HEK293 (cell line): ENCODE measurements around the gene NLK.

Experiments
- CTCF ChIA-PET: fragments of 350-600 bp; formaldehyde crosslinking; extraction: SDS; loops from one replicate; lab custom pipeline; 2021; ENCODE audit warnings: antibody characterized with exemption; lab: Yijun Ruan, JAX
- POLR2A ChIA-PET: fragments of 300-600 bp; formaldehyde crosslinking; extraction: SDS; loops from one replicate; lab custom pipeline; 2020; ENCODE audit warnings: antibody characterized with exemption, inconsistent platforms; lab: Yijun Ruan, JAX
- H3K27ac ChIP-seq: fragments of 200-500 bp; sonication (Bioruptor generic); 2 replicates; pipeline ENCODE4 v1.5.1; 2014; ENCODE audit warnings: low read depth, low read length, control low read depth, inconsistent platforms; ENCODE audit errors: extremely low read depth
- H3K36me3 ChIP-seq, 2 experiments: fragments of 200-500 bp in 1 of 2; sonication (Bioruptor generic) in 1 of 2; 1 replicate in 1 of 2; 2 replicates in 1 of 2; pipeline ENCODE4 v1.5.1; 2014 to 2017; ENCODE audit warnings: inconsistent platforms in 2 of 2, low read length in 2 of 2; ENCODE audit not compliant: control insufficient read depth in 2 of 2, insufficient read depth in 1 of 2
- H3K4me1 ChIP-seq: fragments of 200-500 bp; sonication (Bioruptor generic); 2 replicates; pipeline ENCODE4 v1.5.1; 2014; ENCODE audit warnings: mild to moderate bottlenecking, low read length, inconsistent platforms; ENCODE audit not compliant: control insufficient read depth, insufficient read depth
- H3K4me3 ChIP-seq: 2 replicates; pipeline ENCODE4 v1.5.1; 2011; ENCODE audit warnings: low read depth, mild to moderate bottlenecking, control low read depth, low read length, moderate library complexity
- H3K9me3 ChIP-seq: fragments of 200-500 bp; sonication (Bioruptor generic); 2 replicates; pipeline ENCODE4 v1.5.1; 2014; ENCODE audit warnings: low read depth, low read length, inconsistent platforms; ENCODE audit not compliant: control insufficient read depth, insufficient read depth
- FEZF1 ChIP-seq: fragments of 450-650 bp; formaldehyde crosslinking; IDR thresholded peaks from 2 replicates; pipeline ENCODE4 v1.5.1; 2016; ENCODE audit warnings: missing biosample characterization, missing genetic modification characterization
- RBAK ChIP-seq: fragments of 450-650 bp; formaldehyde crosslinking; IDR thresholded peaks from 2 replicates; pipeline ENCODE4 v1.5.1; 2016; ENCODE audit warnings: missing biosample characterization, missing genetic modification characterization
- REPIN1 ChIP-seq: fragments of 450-650 bp; formaldehyde crosslinking; IDR thresholded peaks from 2 replicates; pipeline ENCODE4 v1.5.1; 2017; ENCODE audit warnings: missing biosample characterization, missing genetic modification characterization, low read depth
- REST ChIP-seq: fragments of 450-650 bp; formaldehyde crosslinking; IDR thresholded peaks from 2 replicates; pipeline ENCODE4 v1.5.1; 2016; ENCODE audit warnings: missing biosample characterization, missing genetic modification characterization
- TCF7L2 ChIP-seq: IDR thresholded peaks from 2 replicates; pipeline ENCODE4 v1.6.1; 2011; ENCODE audit warnings: low read depth, mild to moderate bottlenecking, inconsistent platforms, low read length, moderate library complexity, borderline replicate concordance
- ZBTB20 ChIP-seq: fragments of 450-650 bp; formaldehyde crosslinking; IDR thresholded peaks from 2 replicates; pipeline ENCODE4 v1.5.1; 2016; ENCODE audit warnings: missing biosample characterization, missing genetic modification characterization
- ZBTB7A ChIP-seq: fragments of 450-650 bp; formaldehyde crosslinking; IDR thresholded peaks from 2 replicates; pipeline ENCODE4 v1.5.1; 2016; ENCODE audit warnings: low read depth, missing biosample characterization, missing genetic modification characterization
- ZBTB8A ChIP-seq: fragments of 450-650 bp; formaldehyde crosslinking; IDR thresholded peaks from 2 replicates; pipeline ENCODE4 v1.5.1; 2016; ENCODE audit warnings: missing biosample characterization, missing genetic modification characterization
- ZFHX2 ChIP-seq: fragments of 450-650 bp; formaldehyde crosslinking; conservative IDR thresholded peaks from 2 replicates; pipeline ENCODE4 v1.5.1; 2016; ENCODE audit warnings: missing biosample characterization, missing genetic modification characterization
- ZNF132 ChIP-seq: fragments of 450-650 bp; formaldehyde crosslinking; IDR thresholded peaks from 2 replicates; pipeline ENCODE4 v1.5.1; 2017; ENCODE audit warnings: missing biosample characterization, missing genetic modification characterization, borderline replicate concordance
- ZNF18 ChIP-seq: fragments of 450-650 bp; formaldehyde crosslinking; IDR thresholded peaks from 2 replicates; pipeline ENCODE4 v1.5.1; 2016; ENCODE audit warnings: missing biosample characterization, missing genetic modification characterization
- ZNF423 ChIP-seq: fragments of 450-650 bp; formaldehyde crosslinking; IDR thresholded peaks from 2 replicates; pipeline ENCODE4 v1.5.1; 2016; ENCODE audit warnings: missing biosample characterization, missing genetic modification characterization
- ZNF518A ChIP-seq: fragments of 450-650 bp; formaldehyde crosslinking; conservative IDR thresholded peaks from 2 replicates; pipeline ENCODE4 v1.5.1; 2016; ENCODE audit warnings: low read depth, missing biosample characterization, missing genetic modification characterization
- ZNF549 ChIP-seq: fragments of 450-650 bp; IDR thresholded peaks from 2 replicates; pipeline ENCODE4 v1.5.1; 2018; ENCODE audit warnings: missing biosample characterization, missing genetic modification characterization, mild to moderate bottlenecking, inconsistent platforms, moderate library complexity
- ZNF610 ChIP-seq: fragments of 450-650 bp; formaldehyde crosslinking; IDR thresholded peaks from 2 replicates; pipeline ENCODE4 v1.5.1; 2016; ENCODE audit warnings: missing biosample characterization, missing genetic modification characterization, borderline replicate concordance
- ZNF623 ChIP-seq: fragments of 450-650 bp; formaldehyde crosslinking; IDR thresholded peaks from 2 replicates; pipeline ENCODE4 v1.5.1; 2016; ENCODE audit warnings: missing biosample characterization, missing genetic modification characterization
- ZNF626 ChIP-seq: fragments of 450-650 bp; sonication (Bioruptor Pico); formaldehyde crosslinking; IDR thresholded peaks from 2 replicates; pipeline ENCODE4 v1.5.1; 2018; ENCODE audit warnings: missing biosample characterization, missing genetic modification characterization, inconsistent platforms
- ZNF654 ChIP-seq: fragments of 450-650 bp; formaldehyde crosslinking; IDR thresholded peaks from 2 replicates; pipeline ENCODE4 v1.5.1; 2016; ENCODE audit warnings: low read depth, missing biosample characterization, missing genetic modification characterization
- ZNF660 ChIP-seq: fragments of 450-650 bp; IDR thresholded peaks from 2 replicates; pipeline ENCODE4 v1.5.1; 2018; ENCODE audit warnings: missing biosample characterization, mild to moderate bottlenecking, missing genetic modification characterization
- ZSCAN18 ChIP-seq: fragments of 450-650 bp; formaldehyde crosslinking; IDR thresholded peaks from 2 replicates; pipeline ENCODE4 v1.5.1; 2016; ENCODE audit warnings: missing biosample characterization, missing genetic modification characterization
- ZSCAN4 ChIP-seq: fragments of 450-650 bp; formaldehyde crosslinking; IDR thresholded peaks from 2 replicates; pipeline ENCODE4 v1.5.1; 2017; ENCODE audit warnings: missing biosample characterization, missing genetic modification characterization

The NLK gene

GRCh38 chr17:28187931-28188330 is 145.5 kb downstream of the NLK start (continued):
- no peak for TF ChIP-seq REST (tag by site-specific recombination)
- TF ChIP-seq ZFHX2 (tag by site-specific recombination), result no peak

- Histone ChIP-seq H3K9me3 (no peaks in the 10 kb centered on the region), H3K4me1 (peaks cover 15% of the 10 kb centered on the region; the same call in 1 of the 2 replicates), H3K27ac (no peak overlapping the region), H3K4me3 (no peak overlapping the region), H3K36me3 (peaks cover 9 to 24% of the 10 kb centered on the region in 2 experiments; a peak in 2 of 3 replicates)
- CTCF ChIA-PET, result interaction anchor here (1.3 kb wide), 1 partner anchor 11 kb away, joined by 4 read pairs; no protein-coding TSS in a partner anchor
- TF ChIP-seq ZBTB20 (tag by site-specific recombination) (peak; percentile 30; the same call in 1 of the 2 replicates), ZBTB7A (tag by site-specific recombination) (0 out of 2 replicates have a peak, but pooled peaks have one; percentile 42), RBAK (0 out of 2 replicates have a peak, but pooled peaks have one; percentile 50), ZNF18 (tag by site-specific recombination) (no peak), ZNF654 (tag by site-specific recombination) (no peak), ZNF132 (tag by site-specific recombination) (no peak), ZSCAN4 (tag by site-specific recombination) (peak; percentile 56; the same call in 1 of the 2 replicates), ZNF623 (tag by site-specific recombination) (no peak), REPIN1 (no peak)
- POLR2A ChIA-PET, result no interaction called here
Measured at GRCh38 chr17:28188841-28189263, 146.4 kb downstream of the NLK start.

- Histone ChIP-seq H3K4me1 (peaks cover 15% of the 10 kb centered on the region; the same call in 1 of the 2 replicates), H3K27ac (no peak overlapping the region), H3K4me3 (no peak overlapping the region), H3K36me3 (peaks cover 16 to 24% of the 10 kb centered on the region in 2 experiments), H3K9me3 (no peaks in the 10 kb centered on the region)
- ChIA-PET POLR2A (no interaction called here), CTCF (interaction anchor here (0.6 to 1.3 kb wide), 5 partner anchors 10 to 177 kb away, joined by 3 to 4 read pairs (median 3); no protein-coding TSS in a partner anchor)
- TF ChIP-seq ZBTB8A (tag by site-specific recombination), result no peak
- TF ChIP-seq ZNF549 (tag by site-specific recombination), result no peak
- peak; percentile 72 for TF ChIP-seq TCF7L2
- TF ChIP-seq ZNF423 (tag by site-specific recombination), result no peak
- TF ChIP-seq ZSCAN18 (tag by site-specific recombination), result no peak
- TF ChIP-seq ZNF610, result no peak
- TF ChIP-seq FEZF1 (tag by site-specific recombination), result peak; percentile 76
- TF ChIP-seq ZNF626, result no peak
- no peak for TF ChIP-seq ZNF660 (tag by site-specific recombination)
- no peak for TF ChIP-seq ZNF518A (tag by site-specific recombination)
Measured at GRCh38 chr17:28189667-28190066, 147.2 kb downstream of the NLK start.
